GM12865 (cell line): Measurements from ENCODE around the gene TMEM266.
A peak's percentile ranks its signal among the peaks of the same experiment; 100 is the strongest.

Experiments used
- DNase-seq: peaks from one replicate; pipeline ENCODE4 v3.0.0; 2010; ENCODE audit warnings: low read depth
- H3K4me3 ChIP-seq: 2 replicates; pipeline ENCODE4 v1.5.1; 2011; ENCODE audit warnings: mild to moderate bottlenecking, low read depth, low read length, control low read depth
- TF ChIP-seq, protein P1 (sequence below): IDR thresholded peaks from 2 replicates; pipeline ENCODE4 v1.5.1; 2011; ENCODE audit warnings: low read length, control low read depth, low read depth, inconsistent platforms; ENCODE audit not compliant: insufficient read depth; ENCODE audit errors: missing control alignments

Gene TMEM266

DNA sequence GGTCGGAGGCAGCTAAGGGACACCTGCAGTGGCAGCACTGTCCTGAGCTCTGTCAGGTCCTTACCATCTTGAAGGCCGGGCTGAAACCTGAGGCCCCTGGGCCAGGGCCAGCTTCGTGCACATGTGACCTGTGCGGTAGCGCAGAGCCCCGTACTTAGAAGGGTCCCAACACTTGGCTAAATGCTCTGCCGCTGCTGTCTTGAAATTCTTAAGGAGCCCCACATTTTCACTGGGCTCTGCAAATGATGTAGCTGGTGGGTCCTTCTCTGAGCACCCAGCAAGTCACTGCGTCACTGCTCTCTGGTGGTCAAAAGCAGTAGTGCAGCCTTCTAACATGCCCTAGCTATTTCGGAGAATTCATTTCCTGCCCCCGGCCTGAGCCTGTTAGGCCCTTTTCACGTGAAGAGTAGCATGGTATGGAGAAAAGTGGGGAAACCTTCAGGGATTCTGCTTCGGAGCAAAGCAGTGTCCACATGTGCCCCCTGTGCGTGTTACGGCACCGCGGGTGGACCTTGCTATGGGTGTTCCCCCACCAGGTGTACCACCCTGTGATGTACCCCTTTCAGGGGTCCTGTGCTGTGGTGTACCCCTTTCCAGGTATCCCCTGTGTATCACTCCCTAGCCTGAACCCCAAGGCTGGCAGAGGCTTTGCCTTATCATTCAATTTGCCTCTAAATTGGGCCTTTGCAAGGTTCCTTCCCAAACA, 79.7 kb downstream of the TMEM266 start:
- TF ChIP-seq, protein P1, sequence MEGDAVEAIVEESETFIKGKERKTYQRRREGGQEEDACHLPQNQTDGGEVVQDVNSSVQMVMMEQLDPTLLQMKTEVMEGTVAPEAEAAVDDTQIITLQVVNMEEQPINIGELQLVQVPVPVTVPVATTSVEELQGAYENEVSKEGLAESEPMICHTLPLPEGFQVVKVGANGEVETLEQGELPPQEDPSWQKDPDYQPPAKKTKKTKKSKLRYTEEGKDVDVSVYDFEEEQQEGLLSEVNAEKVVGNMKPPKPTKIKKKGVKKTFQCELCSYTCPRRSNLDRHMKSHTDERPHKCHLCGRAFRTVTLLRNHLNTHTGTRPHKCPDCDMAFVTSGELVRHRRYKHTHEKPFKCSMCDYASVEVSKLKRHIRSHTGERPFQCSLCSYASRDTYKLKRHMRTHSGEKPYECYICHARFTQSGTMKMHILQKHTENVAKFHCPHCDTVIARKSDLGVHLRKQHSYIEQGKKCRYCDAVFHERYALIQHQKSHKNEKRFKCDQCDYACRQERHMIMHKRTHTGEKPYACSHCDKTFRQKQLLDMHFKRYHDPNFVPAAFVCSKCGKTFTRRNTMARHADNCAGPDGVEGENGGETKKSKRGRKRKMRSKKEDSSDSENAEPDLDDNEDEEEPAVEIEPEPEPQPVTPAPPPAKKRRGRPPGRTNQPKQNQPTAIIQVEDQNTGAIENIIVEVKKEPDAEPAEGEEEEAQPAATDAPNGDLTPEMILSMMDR = peak; percentile 93
- DNase-seq = peak; percentile 87
- no peak overlapping the region for H3K4me3 ChIP-seq

GRCh38 chr15:76140074-76140464, 80.3 kb downstream of the TMEM266 start:
- DNase-seq = no peak
- TF ChIP-seq, protein P1 = no peak
- H3K4me3 ChIP-seq = no peak overlapping the region

DNA sequence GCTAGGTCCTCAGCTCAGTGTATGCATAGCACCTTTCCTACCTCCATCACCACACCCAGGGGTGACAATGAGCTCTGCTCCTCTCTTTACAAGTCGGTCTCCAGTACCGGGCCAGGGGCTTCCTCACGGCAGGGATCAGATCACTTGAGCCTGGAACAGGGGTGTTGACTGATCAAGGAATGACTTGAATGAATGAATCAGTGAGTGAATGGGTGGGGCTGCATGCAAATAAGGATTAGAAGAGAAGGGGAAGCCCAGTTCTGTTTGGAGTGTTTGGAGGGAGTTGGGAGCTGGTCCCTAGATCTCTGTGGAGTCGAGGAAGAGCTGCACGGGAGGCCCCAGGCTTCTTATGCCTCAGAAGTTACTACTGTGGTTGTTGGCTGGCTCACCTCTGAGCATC, 87.0 kb downstream of the TMEM266 start:
- TF ChIP-seq, protein P1 = no peak
- no peak overlapping the region for H3K4me3 ChIP-seq
- DNase-seq = no peak

- DNase-seq = peak; percentile 65
- TF ChIP-seq, protein P1 = peak; percentile 99
- H3K4me3 ChIP-seq = no peak overlapping the region
Observed at GRCh38 chr15:76147906-76148570, 88.3 kb downstream of the TMEM266 start.

DNA sequence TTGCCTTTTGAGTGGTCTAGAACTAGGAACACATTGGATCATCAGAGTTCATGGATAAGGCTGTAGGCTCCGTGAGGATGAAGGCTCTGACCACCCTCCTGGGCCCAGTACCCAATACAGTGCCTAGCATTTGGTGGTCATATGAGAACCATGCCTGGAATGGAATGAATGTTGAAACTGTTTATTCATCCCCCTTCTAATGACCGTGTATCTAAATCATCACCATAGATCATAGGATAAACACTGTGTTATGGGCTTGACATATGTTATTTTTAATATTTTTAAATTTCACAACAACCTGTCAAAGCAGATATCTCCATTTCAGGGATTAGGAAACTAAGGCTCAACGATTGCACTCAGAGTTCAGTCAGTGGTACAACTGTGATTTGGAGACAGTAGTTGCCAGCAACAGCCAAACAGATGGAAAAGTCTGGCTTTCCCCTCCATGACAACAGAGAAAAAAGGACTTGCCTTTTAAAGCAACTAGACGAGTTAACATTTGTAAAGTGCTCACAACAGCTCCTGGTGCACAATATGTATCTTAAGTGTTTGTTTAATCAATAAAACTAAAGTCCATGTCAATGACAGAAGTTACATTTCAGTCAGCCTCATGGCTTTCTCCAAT, 89.6 kb downstream of the TMEM266 start:
- no peak overlapping the region for H3K4me3 ChIP-seq
- no peak for DNase-seq
- TF ChIP-seq, protein P1 = no peak

GRCh38 chr15:76150513-76150912, 90.7 kb downstream of the TMEM266 start:
- peak; percentile 31 for DNase-seq
- TF ChIP-seq, protein P1 = no peak

More at GRCh38 chr15:76150513-76150912, 90.7 kb downstream of the TMEM266 start:
- no peak overlapping the region for H3K4me3 ChIP-seq
